ENCODE measurements around the gene CERK. TPM values are rescaled to one million over a fixed set of nuclear protein-coding genes. Genes with fewer than 3 reads are reported as not detected.
A peak's percentile ranks its signal among the peaks of the same experiment; 100 is the strongest.

Gene CERK
- total RNA-seq, 1 donor from 2014 or later: 67.5 TPM

GRCh38 chr22:46750863-46751443, 12.9 kb upstream of the CERK start:
- H3K27ac Mint-ChIP-seq: peak overlapping the region; percentile 31
- H3K9me3 Mint-ChIP-seq: no peaks in the 10 kb centered on the region
- no peak overlapping the region for H3K4me3 Mint-ChIP-seq
- DNase-seq (ENCODE audit: extremely low spot score, unreplicated experiment): no peak
- no peaks in the 10 kb centered on the region for H3K36me3 Mint-ChIP-seq
- peaks cover 20% of the 10 kb centered on the region for H3K27me3 Mint-ChIP-seq
- TF ChIP-seq CTCF (conservative IDR thresholded peaks at IDR 0.05): no peak
- H3K4me1 Mint-ChIP-seq (ENCODE audit: unreplicated experiment): peaks cover 4% of the 10 kb centered on the region

GRCh38 chr22:46750530-46750800, 12.4 kb upstream of the CERK start:
- no peaks in the 10 kb centered on the region for H3K36me3 Mint-ChIP-seq
- no peak for DNase-seq (ENCODE audit: extremely low spot score, unreplicated experiment)
- H3K27me3 Mint-ChIP-seq: peaks cover 20% of the 10 kb centered on the region
- H3K4me1 Mint-ChIP-seq (ENCODE audit: unreplicated experiment): peaks cover 4% of the 10 kb centered on the region
- H3K9me3 Mint-ChIP-seq: no peaks in the 10 kb centered on the region
- H3K4me3 Mint-ChIP-seq: no peak overlapping the region
- TF ChIP-seq CTCF (conservative IDR thresholded peaks at IDR 0.05): no peak
- H3K27ac Mint-ChIP-seq: peak overlapping the region; percentile 31

- H3K4me1 Mint-ChIP-seq (ENCODE audit: unreplicated experiment): peaks cover 4% of the 10 kb centered on the region
- peaks cover 20% of the 10 kb centered on the region for H3K27me3 Mint-ChIP-seq
- no peak for DNase-seq (ENCODE audit: extremely low spot score, unreplicated experiment)
- peak overlapping the region; percentile 24 for H3K27ac Mint-ChIP-seq
- H3K9me3 Mint-ChIP-seq: no peaks in the 10 kb centered on the region
- TF ChIP-seq CTCF (conservative IDR thresholded peaks at IDR 0.05): no peak
- no peaks in the 10 kb centered on the region for H3K36me3 Mint-ChIP-seq
- H3K4me3 Mint-ChIP-seq: no peak overlapping the region
Measured at GRCh38 chr22:46749682-46750529, 11.9 kb upstream of the CERK start.

GRCh38 chr22:46748908-46749675, 11.0 kb upstream of the CERK start:
- Mint-ChIP-seq H3K9me3 (no peaks in the 10 kb centered on the region), H3K4me3 (no peak overlapping the region), H3K27me3 (peaks cover 20% of the 10 kb centered on the region), H3K4me1 (ENCODE audit: unreplicated experiment) (peaks cover 4% of the 10 kb centered on the region), H3K36me3 (no peaks in the 10 kb centered on the region), H3K27ac (peak overlapping the region; percentile 24)
- no peak for DNase-seq (ENCODE audit: extremely low spot score, unreplicated experiment)
- TF ChIP-seq CTCF (conservative IDR thresholded peaks at IDR 0.05): no peak

- Mint-ChIP-seq H3K9me3 (no peaks in the 10 kb centered on the region), H3K4me3 (no peak overlapping the region)
- no peak for TF ChIP-seq CTCF (conservative IDR thresholded peaks at IDR 0.05)
Measured at GRCh38 chr22:46748206-46748907, 10.3 kb upstream of the CERK start.

More at GRCh38 chr22:46748206-46748907, 10.3 kb upstream of the CERK start:
- peaks cover 4% of the 10 kb centered on the region for H3K4me1 Mint-ChIP-seq (ENCODE audit: unreplicated experiment)
- peaks cover 20% of the 10 kb centered on the region for H3K27me3 Mint-ChIP-seq
- H3K36me3 Mint-ChIP-seq: no peaks in the 10 kb centered on the region
- no peak for DNase-seq (ENCODE audit: extremely low spot score, unreplicated experiment)
- H3K27ac Mint-ChIP-seq: no peak overlapping the region
